Hippocampal formation (tissue), 2 donors: ENCODE data around the gene MORC1.

Source experiments
- DNase-seq, 2 donors: peaks; one replicate each; lab custom pipeline; 2025; lab: John Stamatoyannopoulos, UW

Gene MORC1

DNA sequence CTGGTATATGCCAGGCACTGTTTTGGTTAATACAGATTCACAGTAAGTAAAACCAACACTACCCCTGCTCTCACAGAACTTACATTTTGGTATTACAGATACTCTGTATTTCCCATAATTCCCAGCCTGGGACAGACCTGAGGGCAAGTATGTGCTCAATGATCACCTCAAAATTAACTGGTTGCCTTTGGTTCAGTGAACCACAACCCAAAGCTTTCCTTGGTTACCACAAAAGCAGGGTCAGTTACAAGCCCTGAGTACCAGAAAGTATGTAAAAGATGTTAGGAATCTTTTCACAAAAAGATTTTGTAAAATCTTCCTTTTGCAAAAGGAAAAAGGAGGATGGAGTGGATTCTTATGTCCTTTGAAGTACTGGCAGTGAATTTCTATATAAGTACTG is 92.0 kb downstream of the MORC1 start:
- DNase-seq = no peak

- DNase-seq = peak; percentile 16 to 59
Observed at GRCh38 chr3:109023656-109024254, 94.2 kb downstream of the MORC1 start.

- DNase-seq = no peak
Observed at GRCh38 chr3:109023167-109023566, 94.8 kb downstream of the MORC1 start.

DNA sequence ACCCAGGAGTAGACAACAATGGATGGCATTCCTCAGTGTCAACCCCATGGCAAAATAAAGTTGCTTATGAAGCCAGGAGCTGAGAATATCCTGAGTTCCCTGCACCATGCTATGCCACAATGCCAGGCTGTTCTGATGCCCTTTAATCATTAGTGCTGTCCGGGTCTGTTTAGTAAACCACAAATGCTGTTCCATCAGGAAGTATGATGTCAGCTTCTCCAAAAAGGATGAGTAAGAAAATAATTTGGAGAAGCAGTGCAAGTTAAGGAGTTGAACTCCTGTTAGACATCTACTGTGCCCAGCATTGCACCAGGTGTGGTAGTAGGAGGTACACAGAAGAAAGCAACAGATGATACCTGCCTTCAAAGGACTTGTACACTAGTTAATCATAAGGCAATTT is 96.4 kb downstream of the MORC1 start:
- DNase-seq = no peak

GRCh38 chr3:109018828-109019227 is 99.1 kb downstream of the MORC1 start:
- DNase-seq = no peak

GRCh38 chr3:109005443-109005842 is 112.5 kb downstream of the MORC1 start:
- DNase-seq = no peak

DNA sequence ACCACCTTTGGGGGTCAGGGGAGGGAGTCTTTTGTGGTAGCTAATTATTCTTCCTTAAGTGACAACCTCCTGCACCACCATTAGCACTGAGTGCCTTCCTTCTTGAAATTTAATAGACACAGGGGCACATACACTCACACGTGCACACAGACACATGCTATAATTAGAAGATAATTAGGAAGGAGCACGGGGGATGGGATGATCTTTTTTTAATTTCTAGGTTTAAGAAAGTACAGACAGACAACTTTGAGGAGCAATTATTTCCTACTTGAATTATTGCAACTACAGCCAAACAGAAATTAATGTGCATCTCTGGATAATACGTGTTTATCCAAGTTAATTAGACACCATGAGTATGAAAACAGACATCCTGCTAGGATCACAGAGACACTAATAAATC is 119.5 kb downstream of the MORC1 start:
- no peak for DNase-seq

DNA sequence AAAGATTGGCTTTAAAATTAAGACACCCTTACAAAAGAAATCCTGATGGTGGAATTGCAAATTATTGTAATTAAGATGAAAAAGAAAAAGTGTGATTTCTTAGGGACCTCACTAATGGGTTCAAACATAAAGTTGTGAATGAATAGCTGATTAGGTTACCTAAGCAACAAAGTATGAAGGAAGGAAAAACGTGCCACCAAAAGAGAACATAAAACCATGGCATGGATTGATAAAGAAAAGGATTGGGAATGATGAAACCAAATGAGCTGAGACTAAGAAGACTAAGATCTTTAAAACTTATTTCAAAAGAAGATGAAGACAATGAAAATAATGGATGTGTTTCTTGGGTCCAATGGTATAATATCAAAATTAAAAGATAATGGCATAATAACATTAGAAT is 132.1 kb downstream of the MORC1 start:
- no peak for DNase-seq

DNA sequence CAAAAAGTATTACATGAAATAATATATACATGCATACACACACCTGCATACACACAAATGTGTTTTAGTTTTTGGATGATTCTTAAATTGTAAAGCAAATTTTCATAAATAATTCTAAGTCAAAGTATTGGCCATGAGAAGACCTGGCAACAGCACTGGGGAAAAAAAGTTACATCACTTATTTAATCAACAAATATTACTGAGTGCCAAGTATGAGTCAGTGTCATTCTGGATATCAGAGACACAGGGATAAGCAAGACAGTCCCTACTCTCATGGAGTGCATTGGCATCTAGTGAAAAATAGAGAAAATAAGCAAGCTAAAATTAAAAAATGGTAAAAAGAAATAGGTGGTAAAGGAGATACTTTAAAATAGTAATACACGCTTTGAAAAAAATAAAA is 134.9 kb downstream of the MORC1 start:
- DNase-seq = no peak

GRCh38 chr3:108976058-108976457 is 141.9 kb downstream of the MORC1 start:
- no peak for DNase-seq

GRCh38 chr3:108973019-108973418 is 144.9 kb downstream of the MORC1 start:
- DNase-seq = no peak

- DNase-seq = no peak
Observed at GRCh38 chr3:108972482-108972881, 145.5 kb downstream of the MORC1 start.

DNA sequence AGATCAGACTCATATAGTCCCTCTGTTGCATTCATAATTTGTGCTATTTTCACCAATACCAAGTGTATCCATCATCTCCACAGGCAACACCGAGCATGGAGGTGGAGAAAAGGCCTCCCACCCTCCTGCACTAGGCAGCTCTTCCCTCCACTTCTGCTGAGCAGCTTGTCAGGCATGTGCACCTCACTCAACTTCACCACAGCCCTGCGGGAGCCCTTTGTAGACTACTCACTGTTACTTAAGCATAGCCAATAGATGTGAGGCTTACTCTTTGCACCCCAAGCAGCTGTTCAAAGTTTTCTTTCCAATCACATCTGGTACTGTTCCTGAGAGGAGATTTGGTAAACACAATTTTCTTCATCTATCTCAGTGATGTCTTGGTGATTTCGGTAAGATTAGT is 147.4 kb downstream of the MORC1 start:
- DNase-seq = no peak

GRCh38 chr3:108966773-108967172 is 151.2 kb downstream of the MORC1 start:
- no peak for DNase-seq

- no peak for DNase-seq
Observed at GRCh38 chr3:108959017-108959416, 158.9 kb downstream of the MORC1 start.

DNA sequence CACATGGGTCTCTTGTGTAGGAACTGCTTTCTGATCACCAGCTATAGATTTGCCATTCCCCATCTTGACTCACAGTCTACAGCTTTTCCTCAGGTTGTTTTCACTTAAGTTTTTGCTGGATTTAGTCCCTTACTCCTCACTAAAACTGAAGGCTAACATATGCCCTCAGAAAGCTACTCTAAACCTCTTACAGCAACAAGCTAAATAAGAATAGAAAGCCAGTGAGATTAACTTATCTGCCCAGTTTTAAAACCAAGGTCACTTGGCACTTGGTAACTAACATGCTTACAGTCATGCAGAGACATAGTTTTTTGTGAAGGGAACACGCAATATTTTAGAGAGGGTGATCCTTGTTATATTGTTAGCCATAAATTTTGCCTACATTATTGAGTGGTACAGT is 164.2 kb downstream of the MORC1 start, which contains the start of gene GUCA1C:
GUCA1C (minus strand) TSS at position 180 of the 400 bp plus-strand sequence; CDS start at position 63, 117 bp downstream.
- DNase-seq = no peak

DNA sequence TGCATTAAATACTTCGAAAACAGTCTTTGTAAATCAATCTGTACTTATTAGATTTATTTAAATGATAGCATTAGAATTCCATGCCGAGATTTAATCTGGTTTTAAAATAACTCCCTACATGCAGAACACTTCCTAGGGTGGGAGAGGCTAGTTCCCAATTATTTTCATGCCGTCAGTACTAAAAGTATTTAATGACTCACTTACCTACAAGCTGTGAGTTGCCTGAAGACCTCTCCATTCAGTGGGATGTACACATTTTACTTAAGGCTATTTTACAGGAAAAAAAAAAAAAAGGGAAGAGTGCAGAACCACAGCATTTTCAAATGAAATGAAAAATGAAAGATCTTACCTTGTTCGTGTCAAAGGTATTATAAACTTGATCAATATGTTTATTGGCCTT is 164.7 kb downstream of the MORC1 start:
- no peak for DNase-seq

GRCh38 chr3:108951820-108952501 is 166.0 kb downstream of the MORC1 start:
- no peak for DNase-seq

GRCh38 chr3:108947855-108948254 is 170.1 kb downstream of the MORC1 start:
- no peak for DNase-seq

DNA sequence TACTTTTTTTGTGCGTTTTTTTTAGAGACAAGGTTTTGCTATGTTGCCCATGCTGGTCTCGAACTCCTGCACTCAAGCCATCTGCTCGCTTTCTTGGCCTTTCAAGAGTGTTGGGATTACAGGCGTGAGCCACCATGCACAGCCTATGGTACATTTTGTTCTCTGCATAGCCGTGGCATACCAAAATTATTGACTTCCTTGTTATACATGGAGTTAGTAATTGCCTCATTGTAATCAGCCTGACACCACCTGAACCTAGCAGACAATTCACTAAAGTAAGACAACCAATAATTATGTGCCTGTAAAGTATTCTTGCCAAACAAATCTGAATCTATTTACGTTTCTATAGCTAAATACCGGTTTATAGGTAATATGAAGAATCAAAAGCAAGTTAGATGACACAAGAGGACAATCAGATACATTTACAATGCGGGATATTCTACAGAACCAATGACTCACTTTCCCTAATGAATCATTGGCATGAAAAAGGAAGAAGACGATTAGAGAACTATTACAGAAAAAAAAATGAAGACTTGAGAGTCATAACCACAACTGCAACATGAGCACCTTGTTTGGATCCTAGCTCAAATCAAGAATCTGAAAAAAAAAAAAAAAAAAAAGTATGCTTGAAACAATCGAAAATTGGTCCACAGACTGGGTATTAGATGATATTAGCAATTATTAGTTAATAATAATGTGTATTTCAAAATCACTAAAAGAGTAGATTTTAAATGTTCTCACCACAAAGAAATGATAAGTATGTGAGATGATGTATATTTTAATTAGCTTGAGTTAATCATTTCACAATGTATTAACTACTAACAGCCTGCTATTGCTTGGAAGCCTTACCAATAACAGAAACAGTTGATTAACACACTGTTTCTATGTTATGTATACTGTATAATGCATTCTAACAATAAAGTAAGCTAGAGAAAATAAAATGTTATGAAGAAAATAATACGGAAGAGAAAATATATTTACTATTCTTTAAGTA is 171.3 kb downstream of the MORC1 start:
- DNase-seq = no peak

DNA sequence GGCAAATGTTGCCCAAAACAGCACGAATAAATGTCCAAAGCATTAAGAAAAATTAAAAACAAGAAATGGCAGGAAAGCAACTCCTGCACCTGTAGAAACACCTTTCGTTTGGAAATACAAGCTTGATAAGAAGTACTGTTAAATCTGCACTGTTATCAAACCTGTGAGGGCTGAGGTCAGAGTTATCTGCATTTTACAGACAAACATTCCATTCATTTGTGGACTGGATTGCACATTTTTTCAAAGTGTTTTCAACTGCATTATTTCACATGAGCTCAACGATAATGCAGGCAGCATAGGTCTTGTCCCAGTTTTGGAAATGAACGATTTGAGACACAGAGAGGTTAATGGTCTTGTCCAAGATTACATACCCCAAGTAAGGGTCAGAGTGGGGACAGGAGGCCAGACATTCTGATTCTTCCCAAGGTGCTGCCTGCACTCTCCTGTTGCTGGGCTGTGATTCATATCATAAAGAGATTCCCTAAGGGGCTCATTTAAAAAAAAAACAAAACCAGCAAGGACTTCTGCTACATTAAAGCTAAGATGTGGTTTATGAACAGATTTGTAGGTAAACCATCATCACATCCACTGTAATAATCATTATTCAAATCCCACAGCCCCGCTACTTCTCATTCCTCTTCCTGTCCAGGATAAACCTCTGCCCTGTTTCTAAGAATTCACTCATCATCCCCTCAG is 177.2 kb downstream of the MORC1 start:
- DNase-seq = no peak

DNA sequence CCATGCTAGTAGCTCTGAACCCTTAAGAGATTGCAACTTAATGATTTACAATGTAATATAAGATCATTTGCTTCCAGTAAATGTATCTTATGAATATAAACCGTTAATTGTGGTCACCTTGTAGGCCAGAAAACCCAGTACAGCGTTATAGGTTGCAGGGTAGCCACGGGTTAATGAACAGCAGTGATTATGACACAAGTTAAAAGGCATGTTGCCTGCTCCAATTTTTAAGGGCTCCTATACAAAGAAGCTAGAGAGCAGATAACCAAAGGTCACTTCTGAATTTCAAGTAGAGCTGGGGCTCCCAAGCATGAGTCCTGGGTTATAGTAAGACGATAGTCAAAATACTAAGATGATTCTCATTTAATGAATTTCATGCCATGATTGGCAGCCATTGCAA is 177.8 kb downstream of the MORC1 start:
- DNase-seq = no peak
